ENCODE data around the gene MED6. TPM values are rescaled to one million over a fixed set of nuclear protein-coding genes. Genes with fewer than 3 reads are reported as not detected.

MED6 gene
- total and polyA plus RNA-seq, 9 of the 15 experiments (the other 6 are each of a cell fraction or from before 2014, with no cell fraction given): 16.9 to 52.0 (median 30.4) TPM

- intact Hi-C loops (cut with micrococcal nuclease): no loop called here
- H3K9me1 ChIP-seq (ENCODE audit: control insufficient read depth, insufficient read depth, low read length): no peaks in the 10 kb centered on the region
- H3K36me3 ChIP-seq (ENCODE audit: control insufficient read depth, insufficient read depth, low read length): no peaks in the 10 kb centered on the region
- H3K27me3 ChIP-seq (ENCODE audit: control insufficient read depth in 2 of 2, insufficient read depth in 2 of 2, low read length in 2 of 2): no peaks in the 10 kb centered on the region; a peak in 1 of 5 replicates
- no peak overlapping the region for H2AFZ ChIP-seq (ENCODE audit: low read depth, low read length)
- in situ Hi-C loops (cut with MboI): no loop called here
- no peak overlapping the region for H3K27ac ChIP-seq (ENCODE audit: extremely low read depth, low read depth, low read length)
- POLR2A ChIA-PET: no interaction called here
- TF ChIP-seq KDM2B (CRISPR knock-in tag; IDR thresholded peaks at IDR 0.05) (no peak), EP300 (IDR thresholded peaks at IDR 0.05; ENCODE audit: low read length) (no peak), MTF1 (CRISPR knock-in tag; IDR thresholded peaks at IDR 0.05; ENCODE audit: borderline replicate concordance) (no peak), XRCC3 (IDR thresholded peaks at IDR 0.05) (no peak), ZFX (CRISPR knock-in tag; IDR thresholded peaks at IDR 0.05) (no peak), RNF2 (IDR thresholded peaks at IDR 0.05) (no peak), TRIM24 (IDR thresholded peaks at IDR 0.05) (no peak), ESRRA (IDR thresholded peaks at IDR 0.05; ENCODE audit: borderline replicate concordance, low read depth) (no peak), USF2 (CRISPR knock-in tag; IDR thresholded peaks at IDR 0.05) (no peak), NFE2L1 (tag; IDR thresholded peaks at IDR 0.05; ENCODE audit: borderline replicate concordance, low read depth) (no peak)
- H3K4me3 ChIP-seq: no peak overlapping the region
- no peaks in the 10 kb centered on the region for H3K4me1 ChIP-seq (replicated peaks in 1 of 2; ENCODE audit: control insufficient read depth in 2 of 2, insufficient read depth in 2 of 2, low read length in 2 of 2)
- H3K79me2 ChIP-seq (ENCODE audit: control insufficient read depth, insufficient read depth, low read length): no peaks in the 10 kb centered on the region
- DNase-seq (ENCODE audit: extremely low read depth in 1 of 4, low spot score in 3 of 4) (no peak), ATAC-seq (no peak), FAIRE-seq (no peak)
- no TSS peak for BruUV-seq (replicated peaks)
- 0% methylated on average over 3 of the region's 3 CpGs for WGBS (ENCODE audit: insufficient coverage, low coverage, missing lambda C conversion rate)
- CTCF ChIA-PET (ENCODE audit: low intra/inter-chr PET ratio): no interaction called here
- no peak overlapping the region for H3K9ac ChIP-seq (ENCODE audit: insufficient read depth in 1 of 2, low read depth in 2 of 2, low read length in 2 of 2)
- no peaks in the 10 kb centered on the region for H4K20me1 ChIP-seq (replicated peaks; ENCODE audit: control insufficient read depth, insufficient read depth, low read length)
- H3K4me2 ChIP-seq (ENCODE audit: insufficient read depth, low read length): no peak overlapping the region
- H3K9me3 ChIP-seq (replicated peaks; ENCODE audit: control insufficient read depth, insufficient read depth, low read depth, low read length): no peaks in the 10 kb centered on the region
Measured at GRCh38 chr14:70616646-70617045, 16.2 kb upstream of the MED6 start.

Measured in K562 (cell line).